NCI-H2196 treated with DMSO at 0.1 percent for 48 hours (cell line): ENCODE results near the gene DHPS.
"Not testable (repeated sequence)": the region's sequence is repeated elsewhere in the genome, so short reads cannot be mapped to it uniquely, and the experiment has no call there.

Experiments used
- DNase-seq: peaks from one replicate; lab custom pipeline; 2025; ENCODE audit not compliant: unreplicated experiment; lab: John Stamatoyannopoulos, UW

The DHPS gene

GRCh38 chr19:12681074-12681987, at the start of gene DHPS:
TSS of gene DHPS (minus strand) at chr19:12681880. CDS start at chr19:12681766, 114 bp downstream.
- DNase-seq = peak; percentile 99

GRCh38 chr19:12731337-12731736, 49.7 kb upstream of the DHPS start:
- DNase-seq = no peak

GRCh38 chr19:12730064-12730463, 48.4 kb upstream of the DHPS start:
- DNase-seq = no peak

- no peak for DNase-seq
Measured at GRCh38 chr19:12727745-12728433, 46.2 kb upstream of the DHPS start.

GRCh38 chr19:12726988-12727316, 45.3 kb upstream of the DHPS start:
- no peak for DNase-seq

GRCh38 chr19:12725612-12726011, 43.9 kb upstream of the DHPS start:
- DNase-seq = not testable (repeated sequence)

GRCh38 chr19:12723641-12724426, 42.2 kb upstream of the DHPS start, which contains the start of gene TNPO2:
TSS of gene TNPO2 (minus strand) at chr19:12723932. CDS start at chr19:12720977, 2,955 bp downstream.
- DNase-seq = peak; percentile 69

- no peak for DNase-seq
Measured at GRCh38 chr19:12723381-12723640, 41.6 kb upstream of the DHPS start.

GRCh38 chr19:12722566-12723380, 41.1 kb upstream of the DHPS start:
- DNase-seq = peak; percentile 92

GRCh38 chr19:12721656-12722565, 40.2 kb upstream of the DHPS start:
- no peak for DNase-seq

GRCh38 chr19:12720851-12721655, 39.4 kb upstream of the DHPS start:
- DNase-seq = no peak

GRCh38 chr19:12720296-12720695, 38.6 kb upstream of the DHPS start:
- DNase-seq = no peak

GRCh38 chr19:12715929-12716328, 34.2 kb upstream of the DHPS start:
- no peak for DNase-seq

- DNase-seq = no peak
Measured at GRCh38 chr19:12715102-12715501, 33.4 kb upstream of the DHPS start.

GRCh38 chr19:12713304-12713703, 31.6 kb upstream of the DHPS start:
- DNase-seq = not testable (repeated sequence)

GRCh38 chr19:12712077-12712476, 30.4 kb upstream of the DHPS start:
- not testable (repeated sequence) for DNase-seq

GRCh38 chr19:12711187-12711586, 29.5 kb upstream of the DHPS start:
- no peak for DNase-seq

GRCh38 chr19:12708641-12709040, 27.0 kb upstream of the DHPS start:
- DNase-seq = no peak

- DNase-seq = no peak
Measured at GRCh38 chr19:12706332-12706718, 24.6 kb upstream of the DHPS start.
